GM12878 (cell line): Measurements from ENCODE around the gene MDGA2. TPM values are rescaled to one million over a fixed set of nuclear protein-coding genes. Genes with fewer than 3 reads are reported as not detected.

Source experiments
- ATAC-seq: fragments of 200-7000 bp; cut with Tn5 transposase; 3 replicates; pipeline ENCODE4 v1.9.1; 2020; ENCODE audit warnings: mild to moderate bottlenecking, moderate library complexity
- BruUV-seq: library from RNA; stranded (reverse); fragments of 400-500 nt; replicated peaks from 2 replicates; lab custom pipeline; 2021; lab: Mats Ljungman, UMichigan
- CTCF ChIA-PET: fragments of 300-600 bp; sonication (Branson Sonifier 250); formaldehyde crosslinking; extraction: SDS; loops from one replicate; lab custom pipeline; 2021; ENCODE audit warnings: inconsistent platforms; lab: Yijun Ruan, JAX
- POLR2A ChIA-PET: fragments of 350-600 bp; formaldehyde crosslinking; extraction: SDS; loops from one replicate; lab custom pipeline; 2021; ENCODE audit warnings: inconsistent platforms; lab: Charles Lee
- RAD21 ChIA-PET: fragments of 300-600 bp; sonication (Branson Sonifier 250); formaldehyde crosslinking; loops from one replicate; lab custom pipeline; 2023; ENCODE audit warnings: antibody characterized with exemption; ENCODE audit not compliant: unreplicated experiment; lab: Charles Lee
- SMC1A ChIA-PET: fragments of 300-600 bp; sonication (Branson Sonifier 250); formaldehyde crosslinking; loops from one replicate; lab custom pipeline; 2023; ENCODE audit not compliant: unreplicated experiment, uncharacterized antibody; lab: Charles Lee
- DNase-seq: peaks from one replicate; pipeline ENCODE4 v3.0.0-alpha.2; 2011; ENCODE audit warnings: low read depth, low spot score
- FAIRE-seq: peaks from 3 replicates; lab custom pipeline; 2011; peaks lifted over from hg19 to GRCh38; lab: Jason Lieb, UNC
- H2AFZ ChIP-seq: 2 replicates; pipeline ENCODE4 v1.6.0; 2011; ENCODE audit warnings: low read depth, low read length, control low read depth; ENCODE audit not compliant: control insufficient read depth
- H3K27ac ChIP-seq: 2 replicates; pipeline ENCODE4 v1.5.1; 2011; ENCODE audit warnings: control low read depth; ENCODE audit not compliant: control insufficient read depth, insufficient read depth
- H3K27me3 ChIP-seq, 2 experiments: replicated peaks in 1 of 2; 2 replicates each; pipeline versions ENCODE4 v1.6.0 to v1.6.1; 2011; ENCODE audit warnings: low read length in 1 of 2; ENCODE audit not compliant: control insufficient read depth in 2 of 2, insufficient read depth in 2 of 2
- H3K36me3 ChIP-seq, 2 experiments: 2 replicates each; pipeline ENCODE4 v1.5.1; 2011; ENCODE audit warnings: low read length in 1 of 2; ENCODE audit not compliant: control insufficient read depth in 2 of 2, insufficient read depth in 2 of 2
- H3K4me1 ChIP-seq: 2 replicates; pipeline ENCODE4 v1.6.1; 2011; ENCODE audit warnings: mild to moderate bottlenecking, low read length, moderate library complexity, mixed read lengths; ENCODE audit not compliant: control insufficient read depth, insufficient read depth
- H3K4me2 ChIP-seq: 2 replicates; pipeline ENCODE4 v1.6.0; 2011; ENCODE audit warnings: control low read depth; ENCODE audit not compliant: control insufficient read depth, insufficient read depth
- H3K4me3 ChIP-seq: fragments of 200-600 bp; sonication (generic); 2 replicates; pipeline ENCODE4 v1.5.1; 2016
- H3K79me2 ChIP-seq: 2 replicates; pipeline ENCODE4 v1.6.0; 2011; ENCODE audit warnings: low read length; ENCODE audit not compliant: control insufficient read depth, insufficient read depth
- H3K9ac ChIP-seq: 2 replicates; pipeline ENCODE4 v1.8.0; 2011; ENCODE audit warnings: low read length, control low read depth, mixed read lengths; ENCODE audit not compliant: control insufficient read depth, insufficient read depth
- H3K9me3 ChIP-seq: replicated peaks from 3 replicates; pipeline ENCODE4 v1.5.1; 2011; ENCODE audit warnings: mild to moderate bottlenecking, low read length; ENCODE audit not compliant: control insufficient read depth, insufficient read depth
- H4K20me1 ChIP-seq: 2 replicates; pipeline ENCODE4 v1.6.0; 2011; ENCODE audit not compliant: control insufficient read depth, insufficient read depth
- GATAD2B ChIP-seq: fragments of 450-650 bp; conservative IDR thresholded peaks from 2 replicates; pipeline ENCODE4 v1.6.1; 2017; ENCODE audit warnings: low read depth, mild to moderate bottlenecking, moderate library complexity
- KDM1A ChIP-seq: fragments of 200-600 bp; sonication (generic); IDR thresholded peaks from 2 replicates; pipeline ENCODE4 v1.6.1; 2016; ENCODE audit warnings: borderline replicate concordance
- SIX5 ChIP-seq: IDR thresholded peaks from 2 replicates; pipeline ENCODE4 v1.6.1; 2011; ENCODE audit warnings: mild to moderate bottlenecking, low read depth, low read length, moderate library complexity; ENCODE audit not compliant: severe bottlenecking
- SMARCA5 ChIP-seq: fragments of 450-650 bp; IDR thresholded peaks from 2 replicates; pipeline ENCODE4 v1.6.1; 2017; ENCODE audit warnings: mild to moderate bottlenecking
- SUZ12 ChIP-seq: fragments of 200-600 bp; sonication (generic); IDR thresholded peaks from one replicate; pipeline ENCODE4 v1.6.1; 2018; ENCODE audit warnings: antibody characterized with exemption, mild to moderate bottlenecking; ENCODE audit not compliant: unreplicated experiment
- ZBED1 ChIP-seq: IDR thresholded peaks from 2 replicates; pipeline ENCODE4 v1.6.1; 2016; ENCODE audit warnings: borderline replicate concordance
- ZNF592 ChIP-seq: fragments of 450-650 bp; IDR thresholded peaks from 2 replicates; pipeline ENCODE4 v1.6.1; 2017; ENCODE audit warnings: mild to moderate bottlenecking, moderate library complexity
- in situ Hi-C: fragments of 300-500 bp; cut with MboI; formaldehyde crosslinking; loops from 9 replicates; pipeline ENCODE4 v1.14.3; 2018; ENCODE audit warnings: mixed read lengths
- intact Hi-C: fragments of 100-400 bp; cut with micrococcal nuclease; formaldehyde crosslinking; loops from one replicate; pipeline ENCODE4 v1.14.2; 2022; ENCODE audit not compliant: unreplicated experiment
- polyA plus RNA-seq, 11 experiments: library from polyadenylated mRNA; depleted of rRNA in 4 of 11; unstranded in 6 of 11; stranded (reverse) in 5 of 11; fragments of >200 nt; fragmentation: Nextera tagmentation in 4 of 11; fragmentation: Illumina TruSeq in 1 of 11; extraction: Ambion mirVana in 4 of 11; extraction: Trizol in 1 of 11; gene quantifications; 1 replicate in 1 of 11; 2 replicates in 10 of 11; pipeline versions ENCODE4 v1.2.1 to v1.2.3, GENCODE V29; 2011 to 2016; ENCODE audit warnings: inconsistent platforms in 2 of 11, missing spikeins in 2 of 11, low read depth in 1 of 11
- total RNA-seq, 4 experiments: library from RNA; depleted of rRNA in 3 of 4; stranded (reverse); fragments of >200 nt in 3 of 4; fragmentation: Illumina TruSeq in 1 of 4; extraction: Trizol in 1 of 4; gene quantifications; 2 replicates each; pipeline versions ENCODE4 v1.2.1 to v1.2.3, GENCODE V29; 2013 to 2021
- TF ChIP-seq, protein P1 (sequence below): IDR thresholded peaks from 2 replicates; pipeline ENCODE4 v1.6.1; 2012; ENCODE audit warnings: low read depth, low read length, improper control_type of control experiment
- TF ChIP-seq, protein P2 (sequence below): fragments of 450-650 bp; formaldehyde crosslinking; IDR thresholded peaks from 2 replicates; pipeline ENCODE4 v1.5.0; 2022; ENCODE audit warnings: mild to moderate bottlenecking, missing genetic modification characterization

The MDGA2 gene
- total and polyA plus RNA-seq, 10 of the 15 experiments (the other 5 are each of a cell fraction or from before 2014, with no cell fraction given), result not detected

DNA sequence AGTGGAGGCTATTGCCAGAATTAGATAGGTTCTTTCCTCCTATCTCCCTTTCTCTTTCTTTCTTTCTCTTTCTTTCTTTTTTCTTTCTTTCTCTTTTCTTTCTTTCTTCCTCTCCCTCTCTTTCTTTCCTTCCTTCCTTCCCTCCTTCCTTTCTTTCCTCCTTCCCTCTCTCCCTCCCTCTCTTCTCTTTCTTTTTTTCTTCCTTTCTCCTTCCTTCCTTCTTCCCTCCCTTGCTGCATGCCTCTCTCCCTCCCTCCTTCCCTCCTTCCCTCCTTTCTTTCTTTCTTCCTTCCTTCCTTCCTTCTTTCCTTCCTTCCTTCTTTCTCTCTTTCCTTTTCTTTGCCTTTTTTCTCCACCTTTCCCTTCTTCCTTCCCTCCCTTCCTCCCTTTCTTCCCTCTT lies 16.4 kb upstream of the MDGA2 start:
- ChIA-PET SMC1A (no interaction called here), RAD21 (no interaction called here), POLR2A (no interaction called here), CTCF (no interaction called here)
- Histone ChIP-seq H3K4me1 (no peaks in the 10 kb centered on the region), H3K9me3 (no peaks in the 10 kb centered on the region), H3K27ac (no peak overlapping the region), H3K27me3 (no peaks in the 10 kb centered on the region), H3K79me2 (no peaks in the 10 kb centered on the region), H3K36me3 (no peaks in the 10 kb centered on the region), H3K9ac (no peak overlapping the region), H2AFZ (no peak overlapping the region), H3K4me3 (no peak overlapping the region), H4K20me1 (no peaks in the 10 kb centered on the region), H3K4me2 (no peak overlapping the region)
- ATAC-seq, result no peak
- intact Hi-C loops (no loop called here), in situ Hi-C loops (no loop called here)
- FAIRE-seq, result no peak
- TF ChIP-seq GATAD2B (no peak), ZBED1 (no peak), ZNF592 (no peak), KDM1A (no peak), SUZ12 (no peak), SMARCA5 (no peak), SIX5 (no peak)
- TF ChIP-seq, protein P1, sequence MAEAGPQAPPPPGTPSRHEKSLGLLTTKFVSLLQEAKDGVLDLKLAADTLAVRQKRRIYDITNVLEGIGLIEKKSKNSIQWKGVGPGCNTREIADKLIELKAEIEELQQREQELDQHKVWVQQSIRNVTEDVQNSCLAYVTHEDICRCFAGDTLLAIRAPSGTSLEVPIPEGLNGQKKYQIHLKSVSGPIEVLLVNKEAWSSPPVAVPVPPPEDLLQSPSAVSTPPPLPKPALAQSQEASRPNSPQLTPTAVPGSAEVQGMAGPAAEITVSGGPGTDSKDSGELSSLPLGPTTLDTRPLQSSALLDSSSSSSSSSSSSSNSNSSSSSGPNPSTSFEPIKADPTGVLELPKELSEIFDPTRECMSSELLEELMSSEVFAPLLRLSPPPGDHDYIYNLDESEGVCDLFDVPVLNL, result no peak
- TF ChIP-seq, protein P2, sequence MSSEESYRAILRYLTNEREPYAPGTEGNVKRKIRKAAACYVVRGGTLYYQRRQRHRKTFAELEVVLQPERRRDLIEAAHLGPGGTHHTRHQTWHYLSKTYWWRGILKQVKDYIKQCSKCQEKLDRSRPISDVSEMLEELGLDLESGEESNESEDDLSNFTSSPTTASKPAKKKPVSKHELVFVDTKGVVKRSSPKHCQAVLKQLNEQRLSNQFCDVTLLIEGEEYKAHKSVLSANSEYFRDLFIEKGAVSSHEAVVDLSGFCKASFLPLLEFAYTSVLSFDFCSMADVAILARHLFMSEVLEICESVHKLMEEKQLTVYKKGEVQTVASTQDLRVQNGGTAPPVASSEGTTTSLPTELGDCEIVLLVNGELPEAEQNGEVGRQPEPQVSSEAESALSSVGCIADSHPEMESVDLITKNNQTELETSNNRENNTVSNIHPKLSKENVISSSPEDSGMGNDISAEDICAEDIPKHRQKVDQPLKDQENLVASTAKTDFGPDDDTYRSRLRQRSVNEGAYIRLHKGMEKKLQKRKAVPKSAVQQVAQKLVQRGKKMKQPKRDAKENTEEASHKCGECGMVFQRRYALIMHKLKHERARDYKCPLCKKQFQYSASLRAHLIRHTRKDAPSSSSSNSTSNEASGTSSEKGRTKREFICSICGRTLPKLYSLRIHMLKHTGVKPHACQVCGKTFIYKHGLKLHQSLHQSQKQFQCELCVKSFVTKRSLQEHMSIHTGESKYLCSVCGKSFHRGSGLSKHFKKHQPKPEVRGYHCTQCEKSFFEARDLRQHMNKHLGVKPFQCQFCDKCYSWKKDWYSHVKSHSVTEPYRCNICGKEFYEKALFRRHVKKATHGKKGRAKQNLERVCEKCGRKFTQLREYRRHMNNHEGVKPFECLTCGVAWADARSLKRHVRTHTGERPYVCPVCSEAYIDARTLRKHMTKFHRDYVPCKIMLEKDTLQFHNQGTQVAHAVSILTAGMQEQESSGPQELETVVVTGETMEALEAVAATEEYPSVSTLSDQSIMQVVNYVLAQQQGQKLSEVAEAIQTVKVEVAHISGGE (CRISPR knock-in tag), result no peak
- DNase-seq, result no peak
- no TSS peak for BruUV-seq
